Breast epithelium (tissue), 4 donors: ENCODE results near the gene MTG1. TPM values are rescaled to one million over a fixed set of nuclear protein-coding genes. Genes with fewer than 3 reads are reported as not detected.
A peak's percentile ranks its signal among the peaks of the same experiment; 100 is the strongest.

Experiments
- DNase-seq, 2 donors: peaks; one replicate each; pipeline ENCODE4 v3.0.0-alpha.2; 2019; ENCODE audit warnings: low spot score in 2 of 2
- H3K27ac ChIP-seq, 2 donors: fragments of 200-600 bp; sonication (generic) in 1 of 2; one replicate each; pipeline ENCODE4 v1.5.1; 2016 to 2019; ENCODE audit warnings: mild to moderate bottlenecking in 1 of 2
- H3K27me3 ChIP-seq, 2 donors: fragments of 200-600 bp; sonication (generic) in 1 of 2; one replicate each; pipeline versions ENCODE4 v1.5.1 to v1.6.0; 2017 to 2019; ENCODE audit warnings: control low read depth in 1 of 2, mild to moderate bottlenecking in 1 of 2
- H3K36me3 ChIP-seq: fragments of 200-600 bp; one replicate; pipeline ENCODE4 v1.5.1; 2019
- H3K4me1 ChIP-seq, 2 donors: fragments of 200-600 bp; sonication (generic); one replicate each; pipeline ENCODE4 v1.5.1; 2016 to 2019; ENCODE audit warnings: control low read depth in 1 of 2
- H3K4me3 ChIP-seq, 3 donors: fragments of 200-600 bp; sonication (generic); 1 replicate in 2 of 3; 2 replicates in 1 of 3; pipeline ENCODE4 v1.5.1; 2016 to 2019; ENCODE audit warnings: mild to moderate bottlenecking in 3 of 3, moderate library complexity in 2 of 3
- H3K9me3 ChIP-seq, 2 donors: fragments of 200-600 bp; sonication (generic) in 1 of 2; one replicate each; pipeline ENCODE4 v1.5.1; 2016 to 2019; ENCODE audit warnings: control low read depth in 1 of 2
- POLR2A ChIP-seq: fragments of 450-650 bp; IDR thresholded peaks from one replicate; pipeline ENCODE4 v1.6.1; 2016; ENCODE audit warnings: antibody characterized with exemption, mild to moderate bottlenecking, moderate library complexity
- POLR2AphosphoS5 ChIP-seq, 3 donors: sonication (generic); formaldehyde crosslinking; IDR thresholded peaks; one replicate each; pipeline ENCODE4 v1.6.1; 2017; ENCODE audit warnings: antibody characterized with exemption in 3 of 3
- intact Hi-C: fragments of 100-400 bp; cut with DNase I; formaldehyde crosslinking; loops from one replicate; pipeline ENCODE4 v1.15.1; 2023; ENCODE audit warnings: low total_unique reads
- total RNA-seq, 3 donors: library from RNA; depleted of rRNA; stranded (reverse); fragments of >200 nt; gene quantifications; one replicate each; pipeline ENCODE4 v1.1.0, GENCODE V29; 2016
- TF ChIP-seq, protein P1 (sequence below), 3 donors: fragments of 450-650 bp; IDR thresholded peaks; one replicate each; pipeline ENCODE4 v1.5.1; 2016 to 2017; ENCODE audit warnings: antibody characterized with exemption in 3 of 3, mild to moderate bottlenecking in 3 of 3, moderate library complexity in 3 of 3

The MTG1 gene
- total RNA-seq, 3 donors from 2014 or later: 22.9 to 56.4 (median 37.0) TPM

DNA sequence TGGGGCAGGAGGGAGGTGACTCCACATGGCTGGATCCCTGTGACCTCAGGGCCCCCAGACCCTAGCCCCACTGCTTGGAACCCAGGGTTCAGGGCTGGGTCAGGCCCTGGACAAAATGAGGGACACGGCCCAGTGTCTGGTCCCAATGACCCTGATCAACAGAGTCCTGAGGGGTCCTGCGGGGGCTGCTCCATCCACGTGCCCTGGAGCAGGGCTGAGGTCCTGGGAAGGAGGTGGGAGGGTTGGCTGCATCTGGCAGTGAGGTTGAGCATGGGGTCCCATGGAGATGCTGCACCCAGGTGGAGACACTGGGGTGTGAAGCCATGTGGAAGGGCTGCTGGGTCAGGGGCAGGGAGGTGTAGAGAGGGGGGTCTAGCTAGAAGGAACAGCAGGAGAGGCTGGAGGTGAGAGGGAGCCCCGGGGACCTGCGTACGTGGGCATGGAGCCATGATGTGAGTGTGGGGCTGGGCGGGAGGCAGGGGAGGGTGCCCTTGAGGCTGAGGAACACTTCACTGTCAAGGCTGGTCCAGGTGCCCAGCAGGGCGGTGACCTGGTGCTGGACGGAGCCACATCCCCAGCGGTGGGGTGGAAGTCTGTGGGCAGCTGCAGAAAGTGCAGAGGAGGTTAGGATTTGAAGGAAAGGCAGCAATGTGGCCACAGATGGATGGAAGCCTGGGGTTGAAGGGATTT, 60.4 kb downstream of the MTG1 start:
- peaks cover under 1 to 2% of the 10 kb centered on the region in 2 donors for H3K9me3 ChIP-seq
- no peaks in the 10 kb centered on the region for H3K36me3 ChIP-seq
- DNase-seq: peak; percentile 10 to 37
- intact Hi-C loops: no loop called here
- TF ChIP-seq, protein P1, sequence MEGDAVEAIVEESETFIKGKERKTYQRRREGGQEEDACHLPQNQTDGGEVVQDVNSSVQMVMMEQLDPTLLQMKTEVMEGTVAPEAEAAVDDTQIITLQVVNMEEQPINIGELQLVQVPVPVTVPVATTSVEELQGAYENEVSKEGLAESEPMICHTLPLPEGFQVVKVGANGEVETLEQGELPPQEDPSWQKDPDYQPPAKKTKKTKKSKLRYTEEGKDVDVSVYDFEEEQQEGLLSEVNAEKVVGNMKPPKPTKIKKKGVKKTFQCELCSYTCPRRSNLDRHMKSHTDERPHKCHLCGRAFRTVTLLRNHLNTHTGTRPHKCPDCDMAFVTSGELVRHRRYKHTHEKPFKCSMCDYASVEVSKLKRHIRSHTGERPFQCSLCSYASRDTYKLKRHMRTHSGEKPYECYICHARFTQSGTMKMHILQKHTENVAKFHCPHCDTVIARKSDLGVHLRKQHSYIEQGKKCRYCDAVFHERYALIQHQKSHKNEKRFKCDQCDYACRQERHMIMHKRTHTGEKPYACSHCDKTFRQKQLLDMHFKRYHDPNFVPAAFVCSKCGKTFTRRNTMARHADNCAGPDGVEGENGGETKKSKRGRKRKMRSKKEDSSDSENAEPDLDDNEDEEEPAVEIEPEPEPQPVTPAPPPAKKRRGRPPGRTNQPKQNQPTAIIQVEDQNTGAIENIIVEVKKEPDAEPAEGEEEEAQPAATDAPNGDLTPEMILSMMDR (IDR thresholded peaks at IDR 0.05): no peak
- no peak for TF ChIP-seq POLR2AphosphoS5 (IDR thresholded peaks at IDR 0.05)
- no peaks in the 10 kb centered on the region for H3K27me3 ChIP-seq
- no peaks in the 10 kb centered on the region for H3K4me1 ChIP-seq
- no peak overlapping the region for H3K4me3 ChIP-seq
- no peak overlapping the region for H3K27ac ChIP-seq

DNA sequence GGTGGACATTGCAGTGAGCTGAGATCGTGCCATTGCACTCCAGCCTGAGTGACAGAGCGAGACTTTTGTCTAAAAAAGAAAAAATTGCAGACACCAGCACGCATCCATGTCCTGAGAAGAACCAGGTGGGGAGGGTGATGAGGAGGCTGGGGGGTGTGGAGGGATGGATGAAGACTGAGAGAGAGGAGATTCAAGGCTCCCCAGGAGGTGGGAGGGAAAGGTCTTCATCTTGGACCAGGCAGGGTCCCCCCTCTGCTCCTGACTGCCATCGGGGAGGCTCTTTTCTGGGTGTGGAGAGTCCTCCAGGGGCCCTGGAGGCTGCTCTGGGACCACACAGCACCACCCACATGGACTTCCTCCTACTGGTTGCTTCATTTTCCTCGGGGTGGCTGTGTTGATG, 61.2 kb downstream of the MTG1 start:
- H3K27ac ChIP-seq: no peak overlapping the region
- no peaks in the 10 kb centered on the region for H3K4me1 ChIP-seq
- no peaks in the 10 kb centered on the region for H3K27me3 ChIP-seq
- H3K9me3 ChIP-seq: peaks cover 0 to 7% of the 10 kb centered on the region in 2 donors
- TF ChIP-seq, protein P1 (IDR thresholded peaks at IDR 0.05): no peak
- TF ChIP-seq POLR2A (no peak), POLR2AphosphoS5 (IDR thresholded peaks at IDR 0.05) (no peak)
- DNase-seq: peak; percentile 2 to 38
- H3K36me3 ChIP-seq: no peaks in the 10 kb centered on the region
- H3K4me3 ChIP-seq: no peak overlapping the region
- intact Hi-C loops: no loop called here

DNA sequence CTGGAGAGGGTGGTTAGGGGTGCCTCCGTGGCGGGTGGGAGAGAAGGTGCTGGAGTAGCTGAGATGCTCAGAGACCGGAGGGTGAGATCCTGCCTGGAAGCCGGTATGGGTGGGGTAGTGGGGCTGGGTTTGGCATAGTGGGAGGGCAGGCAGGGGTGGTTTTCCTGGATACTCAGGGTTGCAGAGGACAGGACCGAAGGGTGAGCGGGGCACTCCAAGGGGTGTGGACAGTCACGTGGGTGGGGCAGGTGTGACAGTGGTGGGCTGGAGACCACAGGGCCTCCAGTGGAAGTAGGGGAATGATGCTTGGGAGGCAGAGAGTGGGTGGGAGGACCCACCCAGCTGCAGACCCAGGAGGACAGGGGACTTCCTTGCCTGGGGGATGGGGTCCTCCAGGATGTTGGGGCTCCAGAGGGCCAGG, 61.7 kb downstream of the MTG1 start:
- no peak overlapping the region for H3K27ac ChIP-seq
- DNase-seq: peak; percentile 8 to 49
- no peaks in the 10 kb centered on the region for H3K36me3 ChIP-seq
- no peaks in the 10 kb centered on the region for H3K4me1 ChIP-seq
- H3K27me3 ChIP-seq: no peaks in the 10 kb centered on the region
- peaks cover 0 to 7% of the 10 kb centered on the region in 2 donors for H3K9me3 ChIP-seq
- no peak overlapping the region for H3K4me3 ChIP-seq
- intact Hi-C loops: no loop called here
- no peak for TF ChIP-seq POLR2A
- no peak for TF ChIP-seq POLR2AphosphoS5 (IDR thresholded peaks at IDR 0.05)
- TF ChIP-seq, protein P1 (IDR thresholded peaks at IDR 0.05): no peak

DNA sequence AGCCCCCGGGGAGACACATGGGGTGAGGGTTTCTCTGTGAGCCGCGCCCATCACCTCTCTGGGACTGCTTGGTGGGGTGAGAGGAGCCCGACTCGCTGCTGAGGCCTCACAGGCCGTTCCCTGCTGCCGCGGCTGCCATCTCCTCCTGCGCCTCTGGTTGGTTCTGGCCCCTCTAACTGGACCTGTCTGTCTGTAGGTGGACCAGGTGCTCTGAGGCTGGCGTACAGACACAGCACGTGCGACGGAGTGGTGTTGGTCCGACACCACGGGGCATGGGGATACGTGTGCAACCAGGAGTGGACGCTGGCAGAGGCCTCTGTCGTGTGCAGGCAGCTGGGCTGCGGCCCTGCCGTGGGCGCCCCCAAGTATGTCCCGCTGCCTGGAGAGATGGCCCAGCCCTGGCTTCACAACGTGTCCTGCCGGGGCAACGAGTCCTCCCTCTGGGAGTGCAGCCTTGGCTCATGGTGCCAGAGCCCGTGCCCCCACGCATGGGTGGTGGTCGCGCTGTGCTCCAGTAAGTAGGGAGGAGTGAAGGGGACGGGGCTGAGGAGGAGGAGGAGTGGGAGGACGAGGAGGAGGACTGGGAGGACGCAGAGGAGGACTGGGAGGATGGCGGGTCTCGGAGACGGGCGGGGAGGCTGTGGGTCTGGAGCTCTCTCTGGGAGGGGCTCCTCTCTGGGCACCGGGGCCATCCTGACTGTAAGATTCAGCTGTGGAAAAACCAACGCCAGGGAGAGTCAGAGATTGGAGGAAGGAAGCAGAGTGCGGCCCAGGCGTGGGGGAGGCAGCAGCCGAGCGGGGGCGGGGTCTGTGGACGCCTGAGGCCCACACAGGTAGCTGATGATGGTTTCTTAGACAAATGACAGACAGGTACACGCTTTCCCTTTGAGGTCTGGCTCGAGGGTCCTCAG, 62.3 kb downstream of the MTG1 start:
- peak; percentile 2 to 47 for DNase-seq

More for the DNA sequence above, 62.3 kb downstream of the MTG1 start:
- H3K4me1 ChIP-seq: no peaks in the 10 kb centered on the region
- TF ChIP-seq, protein P1 (IDR thresholded peaks at IDR 0.05): no peak
- TF ChIP-seq POLR2A: no peak
- TF ChIP-seq POLR2AphosphoS5 (IDR thresholded peaks at IDR 0.05): no peak
- no peak overlapping the region for H3K4me3 ChIP-seq
- intact Hi-C loops: no loop called here
- H3K27me3 ChIP-seq: no peaks in the 10 kb centered on the region
- H3K27ac ChIP-seq: no peak overlapping the region
- H3K9me3 ChIP-seq: peaks cover 0 to 7% of the 10 kb centered on the region in 2 donors
- no peaks in the 10 kb centered on the region for H3K36me3 ChIP-seq
